SKM-1 (cell line): ENCODE data around the gene FGF1.

Source experiments
- DNase-seq: peaks from one replicate; lab custom pipeline; 2025; ENCODE audit not compliant: unreplicated experiment; lab: John Stamatoyannopoulos, UW

FGF1 gene

GRCh38 chr5:142615948-142616347 lies 69.9 kb downstream of the FGF1 start:
- no peak for DNase-seq

- DNase-seq = no peak
These were observed 71.8 kb downstream of the FGF1 start for GRCh38 chr5:142614054-142614453.

GRCh38 chr5:142613271-142613671 lies 72.6 kb downstream of the FGF1 start:
- DNase-seq = no peak

- no peak for DNase-seq
These were observed 73.2 kb downstream of the FGF1 start for GRCh38 chr5:142612494-142613270.

GRCh38 chr5:142611154-142611553 lies 74.7 kb downstream of the FGF1 start:
- peak; percentile 60 for DNase-seq

GRCh38 chr5:142610176-142611001 lies 75.5 kb downstream of the FGF1 start:
- no peak for DNase-seq

GRCh38 chr5:142609142-142609541 lies 76.7 kb downstream of the FGF1 start:
- DNase-seq = no peak

- DNase-seq = no peak
These were observed 77.8 kb downstream of the FGF1 start for GRCh38 chr5:142608081-142608480.

GRCh38 chr5:142605611-142606010 lies 80.3 kb downstream of the FGF1 start:
- DNase-seq = no peak

- no peak for DNase-seq
These were observed 83.1 kb downstream of the FGF1 start for GRCh38 chr5:142602720-142603245.

- DNase-seq = no peak
These were observed 84.5 kb downstream of the FGF1 start for GRCh38 chr5:142601432-142601831.

GRCh38 chr5:142600611-142601358 lies 85.1 kb downstream of the FGF1 start:
- no peak for DNase-seq

GRCh38 chr5:142600092-142600491 lies 85.8 kb downstream of the FGF1 start:
- no peak for DNase-seq

- DNase-seq = no peak
These were observed 87.6 kb downstream of the FGF1 start for GRCh38 chr5:142598338-142598700.

- DNase-seq = no peak
These were observed 88.1 kb downstream of the FGF1 start for GRCh38 chr5:142597546-142598337.

GRCh38 chr5:142597025-142597424 lies 88.9 kb downstream of the FGF1 start:
- DNase-seq = no peak

- DNase-seq = no peak
These were observed 93.5 kb downstream of the FGF1 start for GRCh38 chr5:142592365-142592764.

- no peak for DNase-seq
These were observed 95.2 kb downstream of the FGF1 start for GRCh38 chr5:142590451-142591231.

- no peak for DNase-seq
These were observed 96.2 kb downstream of the FGF1 start for GRCh38 chr5:142589720-142590119.
